NK-92 treated with Interleukin-12 subunit alpha and Interleukin-12 subunit beta, amount 100 ng/mL, for 24 hours (cell line): ENCODE data around the gene MLH3.
"Not testable (repeated sequence)": the region's sequence is repeated elsewhere in the genome, so short reads cannot be mapped to it uniquely, and the experiment has no call there.

ENCODE experiments used
- DNase-seq: peaks from one replicate; lab custom pipeline; 2025; lab: John Stamatoyannopoulos, UW

Gene MLH3

GRCh38 chr14:75050852-75051555 lies at the start of gene MLH3:
Gene MLH3 (minus strand): TSS chr14:75051467. CDS start chr14:75049655, 1,812 bp downstream.
- peak; percentile 76 for DNase-seq

GRCh38 chr14:75098682-75099081 lies 47.4 kb upstream of the MLH3 start:
- no peak for DNase-seq

GRCh38 chr14:75098212-75098611 lies 46.9 kb upstream of the MLH3 start:
- DNase-seq: no peak

- no peak for DNase-seq
Measured at GRCh38 chr14:75096959-75097358, 45.7 kb upstream of the MLH3 start.

GRCh38 chr14:75095690-75096089 lies 44.4 kb upstream of the MLH3 start:
- DNase-seq: no peak

- DNase-seq: no peak
Measured at GRCh38 chr14:75094896-75095295, 43.6 kb upstream of the MLH3 start.

- DNase-seq: no peak
Measured at GRCh38 chr14:75092698-75093097, 41.4 kb upstream of the MLH3 start.

- no peak for DNase-seq
Measured at GRCh38 chr14:75091251-75091650, 40.0 kb upstream of the MLH3 start.

- no peak for DNase-seq
Measured at GRCh38 chr14:75090353-75090752, 39.1 kb upstream of the MLH3 start.

- no peak for DNase-seq
Measured at GRCh38 chr14:75088566-75089373, 37.5 kb upstream of the MLH3 start.

- DNase-seq: no peak
Measured at GRCh38 chr14:75088153-75088552, 36.9 kb upstream of the MLH3 start.

GRCh38 chr14:75084513-75084912 lies 33.2 kb upstream of the MLH3 start:
- DNase-seq: no peak

GRCh38 chr14:75083271-75083670 lies 32.0 kb upstream of the MLH3 start:
- no peak for DNase-seq

- no peak for DNase-seq
Measured at GRCh38 chr14:75081660-75082229, 30.5 kb upstream of the MLH3 start.

GRCh38 chr14:75079521-75079920 lies 28.3 kb upstream of the MLH3 start:
- DNase-seq: no peak

GRCh38 chr14:75077794-75078193 lies 26.5 kb upstream of the MLH3 start:
- no peak for DNase-seq

GRCh38 chr14:75070383-75070782 lies 19.1 kb upstream of the MLH3 start:
- DNase-seq: no peak

GRCh38 chr14:75069811-75070145 lies 18.5 kb upstream of the MLH3 start:
- DNase-seq: no peak

- DNase-seq: peak; percentile 83
Measured at GRCh38 chr14:75069121-75069810, 18.0 kb upstream of the MLH3 start, which contains the start of gene ZC2HC1C. Gene ZC2HC1C (plus strand): TSS chr14:75069641. CDS start chr14:75070574, 933 bp downstream.

GRCh38 chr14:75068294-75069120 lies 17.2 kb upstream of the MLH3 start:
- DNase-seq: no peak

- DNase-seq: not testable (repeated sequence)
Measured at GRCh38 chr14:75067765-75068164, 16.5 kb upstream of the MLH3 start.

- DNase-seq: no peak
Measured at GRCh38 chr14:75067212-75067611, 15.9 kb upstream of the MLH3 start.
